HEK293 (cell line): ENCODE results near the gene ORAI2.

ENCODE experiments used
- CTCF ChIA-PET: fragments of 350-600 bp; formaldehyde crosslinking; extraction: SDS; loops from one replicate; lab custom pipeline; 2021; ENCODE audit warnings: antibody characterized with exemption; lab: Yijun Ruan, JAX
- POLR2A ChIA-PET: fragments of 300-600 bp; formaldehyde crosslinking; extraction: SDS; loops from one replicate; lab custom pipeline; 2020; ENCODE audit warnings: antibody characterized with exemption, inconsistent platforms; lab: Yijun Ruan, JAX
- H3K27ac ChIP-seq: fragments of 200-500 bp; sonication (Bioruptor generic); 2 replicates; pipeline ENCODE4 v1.5.1; 2014; ENCODE audit warnings: low read depth, low read length, control low read depth, inconsistent platforms; ENCODE audit errors: extremely low read depth
- H3K36me3 ChIP-seq, 2 experiments: fragments of 200-500 bp in 1 of 2; sonication (Bioruptor generic) in 1 of 2; 1 replicate in 1 of 2; 2 replicates in 1 of 2; pipeline ENCODE4 v1.5.1; 2014 to 2017; ENCODE audit warnings: inconsistent platforms in 2 of 2, low read length in 2 of 2; ENCODE audit not compliant: control insufficient read depth in 2 of 2, insufficient read depth in 1 of 2
- H3K4me1 ChIP-seq: fragments of 200-500 bp; sonication (Bioruptor generic); 2 replicates; pipeline ENCODE4 v1.5.1; 2014; ENCODE audit warnings: mild to moderate bottlenecking, low read length, inconsistent platforms; ENCODE audit not compliant: control insufficient read depth, insufficient read depth
- H3K4me3 ChIP-seq: 2 replicates; pipeline ENCODE4 v1.5.1; 2011; ENCODE audit warnings: low read depth, mild to moderate bottlenecking, control low read depth, low read length, moderate library complexity
- H3K9me3 ChIP-seq: fragments of 200-500 bp; sonication (Bioruptor generic); 2 replicates; pipeline ENCODE4 v1.5.1; 2014; ENCODE audit warnings: low read depth, low read length, inconsistent platforms; ENCODE audit not compliant: control insufficient read depth, insufficient read depth
- FEZF1 ChIP-seq: fragments of 450-650 bp; formaldehyde crosslinking; IDR thresholded peaks from 2 replicates; pipeline ENCODE4 v1.5.1; 2016; ENCODE audit warnings: missing biosample characterization, missing genetic modification characterization
- HOXD13 ChIP-seq: sonication (generic); formaldehyde crosslinking; IDR thresholded peaks from 2 replicates; pipeline ENCODE4 v1.8.0; 2022; ENCODE audit warnings: missing genetic modification reagents, borderline replicate concordance
- MZF1 ChIP-seq: fragments of 450-650 bp; formaldehyde crosslinking; IDR thresholded peaks from 2 replicates; pipeline ENCODE4 v1.5.1; 2017; ENCODE audit warnings: missing biosample characterization, missing genetic modification characterization, borderline replicate concordance
- SP2 ChIP-seq: fragments of 450-650 bp; formaldehyde crosslinking; IDR thresholded peaks from 2 replicates; pipeline ENCODE4 v1.5.1; 2016; ENCODE audit warnings: missing biosample characterization, missing genetic modification characterization
- YY2 ChIP-seq: fragments of 450-650 bp; formaldehyde crosslinking; IDR thresholded peaks from 2 replicates; pipeline ENCODE4 v1.5.1; 2016; ENCODE audit warnings: missing biosample characterization, missing genetic modification characterization
- ZBTB8A ChIP-seq: fragments of 450-650 bp; formaldehyde crosslinking; IDR thresholded peaks from 2 replicates; pipeline ENCODE4 v1.5.1; 2016; ENCODE audit warnings: missing biosample characterization, missing genetic modification characterization
- ZNF341 ChIP-seq: fragments of 450-650 bp; formaldehyde crosslinking; IDR thresholded peaks from 2 replicates; pipeline ENCODE4; 2016; ENCODE audit warnings: low read depth, missing biosample characterization, missing genetic modification characterization
- ZNF423 ChIP-seq: fragments of 450-650 bp; formaldehyde crosslinking; IDR thresholded peaks from 2 replicates; pipeline ENCODE4 v1.5.1; 2016; ENCODE audit warnings: missing biosample characterization, missing genetic modification characterization
- ZNF549 ChIP-seq: fragments of 450-650 bp; IDR thresholded peaks from 2 replicates; pipeline ENCODE4 v1.5.1; 2018; ENCODE audit warnings: missing biosample characterization, missing genetic modification characterization, mild to moderate bottlenecking, inconsistent platforms, moderate library complexity
- ZNF558 ChIP-seq: fragments of 450-650 bp; formaldehyde crosslinking; IDR thresholded peaks from 2 replicates; pipeline ENCODE4 v1.5.1; 2016; ENCODE audit warnings: missing biosample characterization, missing genetic modification characterization
- ZNF561 ChIP-seq: fragments of 450-650 bp; IDR thresholded peaks from 2 replicates; pipeline ENCODE4 v1.5.1; 2018; ENCODE audit warnings: missing biosample characterization, missing genetic modification characterization, borderline replicate concordance
- ZNF626 ChIP-seq: fragments of 450-650 bp; sonication (Bioruptor Pico); formaldehyde crosslinking; IDR thresholded peaks from 2 replicates; pipeline ENCODE4 v1.5.1; 2018; ENCODE audit warnings: missing biosample characterization, missing genetic modification characterization, inconsistent platforms
- ZNF654 ChIP-seq: fragments of 450-650 bp; formaldehyde crosslinking; IDR thresholded peaks from 2 replicates; pipeline ENCODE4 v1.5.1; 2016; ENCODE audit warnings: low read depth, missing biosample characterization, missing genetic modification characterization
- ZNF677 ChIP-seq: fragments of 450-650 bp; IDR thresholded peaks from 2 replicates; pipeline ENCODE4 v1.5.0; 2018; ENCODE audit warnings: missing biosample characterization, mild to moderate bottlenecking, missing genetic modification characterization, moderate library complexity
- ZNF837 ChIP-seq: fragments of 450-650 bp; formaldehyde crosslinking; IDR thresholded peaks from 2 replicates; pipeline ENCODE4 v1.5.1; 2016; ENCODE audit warnings: missing biosample characterization, missing genetic modification characterization
- ZXDB ChIP-seq: fragments of 450-650 bp; formaldehyde crosslinking; IDR thresholded peaks from 2 replicates; pipeline ENCODE4 v1.5.1; 2016; ENCODE audit warnings: missing biosample characterization, missing genetic modification characterization
- TF ChIP-seq, protein P1 (sequence below): fragments of 450-650 bp; formaldehyde crosslinking; IDR thresholded peaks from 2 replicates; pipeline ENCODE4 v1.5.1; 2016; ENCODE audit warnings: missing biosample characterization, missing genetic modification characterization
- TF ChIP-seq, protein P2 (sequence below): fragments of 450-650 bp; formaldehyde crosslinking; IDR thresholded peaks from 2 replicates; pipeline ENCODE4 v1.5.1; 2016; ENCODE audit warnings: missing biosample characterization, missing genetic modification characterization
- TF ChIP-seq, protein P3 (sequence below): fragments of 450-650 bp; formaldehyde crosslinking; IDR thresholded peaks from 2 replicates; pipeline ENCODE4 v1.5.1; 2017; ENCODE audit warnings: missing biosample characterization, missing genetic modification characterization
- TF ChIP-seq, protein P4 (sequence below): fragments of 450-650 bp; formaldehyde crosslinking; IDR thresholded peaks from 2 replicates; pipeline ENCODE4 v1.5.1; 2017; ENCODE audit warnings: missing biosample characterization, mild to moderate bottlenecking, missing genetic modification characterization, moderate library complexity
- TF ChIP-seq, protein P5 (sequence below): fragments of 450-650 bp; formaldehyde crosslinking; IDR thresholded peaks from 2 replicates; pipeline ENCODE4 v1.5.1; 2016; ENCODE audit warnings: missing biosample characterization, missing genetic modification characterization
- TF ChIP-seq, protein P6 (sequence below): fragments of 450-650 bp; formaldehyde crosslinking; IDR thresholded peaks from 2 replicates; pipeline ENCODE4 v1.5.1; 2016; ENCODE audit warnings: missing biosample characterization, missing genetic modification characterization
- TF ChIP-seq, protein P7 (sequence below): fragments of 450-650 bp; formaldehyde crosslinking; IDR thresholded peaks from 2 replicates; pipeline ENCODE4 v1.5.1; 2016; ENCODE audit warnings: missing biosample characterization, missing genetic modification characterization
- TF ChIP-seq, protein P8 (sequence below): fragments of 450-650 bp; formaldehyde crosslinking; IDR thresholded peaks from 2 replicates; pipeline ENCODE4 v1.5.1; 2016; ENCODE audit warnings: missing biosample characterization, missing genetic modification characterization

ORAI2 gene

DNA sequence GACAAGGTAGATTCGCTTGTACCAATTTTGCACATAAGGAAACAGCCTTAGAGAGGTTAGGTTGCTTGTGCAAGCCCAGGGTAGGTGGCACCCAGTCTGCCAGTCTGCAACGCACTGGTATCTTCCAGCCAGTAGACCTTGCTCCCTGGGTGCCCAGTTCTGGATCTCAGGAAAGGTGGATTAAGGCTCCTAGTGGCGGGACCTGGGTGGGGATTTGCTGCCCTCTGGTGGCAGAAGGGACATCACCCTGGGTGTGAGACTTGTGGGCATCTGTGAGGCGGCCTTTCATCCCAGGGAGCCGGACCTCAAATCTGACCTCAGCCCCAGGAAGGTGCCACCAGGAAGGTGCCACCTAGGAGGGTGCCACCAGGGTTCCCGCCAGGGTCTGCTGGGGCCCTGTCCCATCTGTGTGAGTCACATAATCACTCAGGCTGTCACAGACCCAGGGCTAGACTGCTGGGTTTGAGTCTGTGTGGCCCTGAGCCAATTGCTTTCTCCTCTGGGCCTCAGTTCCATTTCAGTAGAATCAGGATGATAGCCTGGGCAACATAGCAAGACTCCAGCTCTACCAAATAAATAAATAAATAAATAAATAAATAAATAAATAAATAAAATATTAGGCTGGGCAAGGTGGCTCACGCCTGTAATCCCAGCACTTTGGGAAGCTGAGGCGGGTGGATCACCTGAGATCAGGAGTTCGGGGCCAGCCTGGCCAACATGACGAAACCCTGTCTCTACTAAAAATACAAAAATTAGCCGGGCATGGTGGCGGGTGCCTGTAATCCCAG lies 42.5 kb upstream of the ORAI2 start:
- Histone ChIP-seq H3K36me3 (peaks cover 14 to 22% of the 10 kb centered on the region in 2 experiments), H3K27ac (no peak overlapping the region), H3K9me3 (no peaks in the 10 kb centered on the region), H3K4me3 (no peak overlapping the region), H3K4me1 (no peaks in the 10 kb centered on the region)
- ChIA-PET CTCF (interaction anchor here (0.5 to 7.0 kb wide), 6 partner anchors 43 to 418 kb away, joined by 3 to 89 read pairs (median 3); no protein-coding TSS in a partner anchor), POLR2A (no interaction called here)
- TF ChIP-seq ZBTB8A (tag by site-specific recombination) (peak; percentile 65), ZNF558 (0 out of 2 replicates have a peak, but pooled peaks have one; percentile 41), ZNF561 (tag by site-specific recombination) (no peak), YY2 (tag by site-specific recombination) (no peak), ZXDB (tag by site-specific recombination) (0 out of 2 replicates have a peak, but pooled peaks have one; percentile 36), MZF1 (tag by site-specific recombination) (no peak), ZNF677 (tag by site-specific recombination) (no peak), ZNF837 (tag by site-specific recombination) (no peak), ZNF341 (no peak), FEZF1 (no peak), HOXD13 (CRISPR knock-in tag) (no peak), ZNF654 (tag by site-specific recombination) (peak; percentile 76), SP2 (tag by site-specific recombination) (no peak), ZNF423 (no peak), ZNF626 (tag by site-specific recombination) (no peak), ZNF549 (tag by site-specific recombination) (no peak)
- TF ChIP-seq, protein P1, sequence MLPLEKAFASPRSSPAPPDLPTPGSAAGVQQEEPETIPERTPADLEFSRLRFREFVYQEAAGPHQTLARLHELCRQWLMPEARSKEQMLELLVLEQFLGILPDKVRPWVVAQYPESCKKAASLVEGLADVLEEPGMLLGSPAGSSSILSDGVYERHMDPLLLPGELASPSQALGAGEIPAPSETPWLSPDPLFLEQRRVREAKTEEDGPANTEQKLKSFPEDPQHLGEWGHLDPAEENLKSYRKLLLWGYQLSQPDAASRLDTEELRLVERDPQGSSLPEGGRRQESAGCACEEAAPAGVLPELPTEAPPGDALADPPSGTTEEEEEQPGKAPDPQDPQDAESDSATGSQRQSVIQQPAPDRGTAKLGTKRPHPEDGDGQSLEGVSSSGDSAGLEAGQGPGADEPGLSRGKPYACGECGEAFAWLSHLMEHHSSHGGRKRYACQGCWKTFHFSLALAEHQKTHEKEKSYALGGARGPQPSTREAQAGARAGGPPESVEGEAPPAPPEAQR (tag by site-specific recombination): no peak
- TF ChIP-seq, protein P2, sequence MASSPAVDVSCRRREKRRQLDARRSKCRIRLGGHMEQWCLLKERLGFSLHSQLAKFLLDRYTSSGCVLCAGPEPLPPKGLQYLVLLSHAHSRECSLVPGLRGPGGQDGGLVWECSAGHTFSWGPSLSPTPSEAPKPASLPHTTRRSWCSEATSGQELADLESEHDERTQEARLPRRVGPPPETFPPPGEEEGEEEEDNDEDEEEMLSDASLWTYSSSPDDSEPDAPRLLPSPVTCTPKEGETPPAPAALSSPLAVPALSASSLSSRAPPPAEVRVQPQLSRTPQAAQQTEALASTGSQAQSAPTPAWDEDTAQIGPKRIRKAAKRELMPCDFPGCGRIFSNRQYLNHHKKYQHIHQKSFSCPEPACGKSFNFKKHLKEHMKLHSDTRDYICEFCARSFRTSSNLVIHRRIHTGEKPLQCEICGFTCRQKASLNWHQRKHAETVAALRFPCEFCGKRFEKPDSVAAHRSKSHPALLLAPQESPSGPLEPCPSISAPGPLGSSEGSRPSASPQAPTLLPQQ: no peak
- TF ChIP-seq, protein P3, sequence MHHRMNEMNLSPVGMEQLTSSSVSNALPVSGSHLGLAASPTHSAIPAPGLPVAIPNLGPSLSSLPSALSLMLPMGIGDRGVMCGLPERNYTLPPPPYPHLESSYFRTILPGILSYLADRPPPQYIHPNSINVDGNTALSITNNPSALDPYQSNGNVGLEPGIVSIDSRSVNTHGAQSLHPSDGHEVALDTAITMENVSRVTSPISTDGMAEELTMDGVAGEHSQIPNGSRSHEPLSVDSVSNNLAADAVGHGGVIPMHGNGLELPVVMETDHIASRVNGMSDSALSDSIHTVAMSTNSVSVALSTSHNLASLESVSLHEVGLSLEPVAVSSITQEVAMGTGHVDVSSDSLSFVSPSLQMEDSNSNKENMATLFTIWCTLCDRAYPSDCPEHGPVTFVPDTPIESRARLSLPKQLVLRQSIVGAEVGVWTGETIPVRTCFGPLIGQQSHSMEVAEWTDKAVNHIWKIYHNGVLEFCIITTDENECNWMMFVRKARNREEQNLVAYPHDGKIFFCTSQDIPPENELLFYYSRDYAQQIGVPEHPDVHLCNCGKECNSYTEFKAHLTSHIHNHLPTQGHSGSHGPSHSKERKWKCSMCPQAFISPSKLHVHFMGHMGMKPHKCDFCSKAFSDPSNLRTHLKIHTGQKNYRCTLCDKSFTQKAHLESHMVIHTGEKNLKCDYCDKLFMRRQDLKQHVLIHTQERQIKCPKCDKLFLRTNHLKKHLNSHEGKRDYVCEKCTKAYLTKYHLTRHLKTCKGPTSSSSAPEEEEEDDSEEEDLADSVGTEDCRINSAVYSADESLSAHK (tag by site-specific recombination): no peak
- TF ChIP-seq, protein P4, sequence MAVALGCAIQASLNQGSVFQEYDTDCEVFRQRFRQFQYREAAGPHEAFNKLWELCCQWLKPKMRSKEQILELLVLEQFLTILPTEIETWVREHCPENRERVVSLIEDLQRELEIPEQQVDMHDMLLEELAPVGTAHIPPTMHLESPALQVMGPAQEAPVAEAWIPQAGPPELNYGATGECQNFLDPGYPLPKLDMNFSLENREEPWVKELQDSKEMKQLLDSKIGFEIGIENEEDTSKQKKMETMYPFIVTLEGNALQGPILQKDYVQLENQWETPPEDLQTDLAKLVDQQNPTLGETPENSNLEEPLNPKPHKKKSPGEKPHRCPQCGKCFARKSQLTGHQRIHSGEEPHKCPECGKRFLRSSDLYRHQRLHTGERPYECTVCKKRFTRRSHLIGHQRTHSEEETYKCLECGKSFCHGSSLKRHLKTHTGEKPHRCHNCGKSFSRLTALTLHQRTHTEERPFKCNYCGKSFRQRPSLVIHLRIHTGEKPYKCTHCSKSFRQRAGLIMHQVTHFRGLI (tag by site-specific recombination): no peak
- TF ChIP-seq, protein P5, sequence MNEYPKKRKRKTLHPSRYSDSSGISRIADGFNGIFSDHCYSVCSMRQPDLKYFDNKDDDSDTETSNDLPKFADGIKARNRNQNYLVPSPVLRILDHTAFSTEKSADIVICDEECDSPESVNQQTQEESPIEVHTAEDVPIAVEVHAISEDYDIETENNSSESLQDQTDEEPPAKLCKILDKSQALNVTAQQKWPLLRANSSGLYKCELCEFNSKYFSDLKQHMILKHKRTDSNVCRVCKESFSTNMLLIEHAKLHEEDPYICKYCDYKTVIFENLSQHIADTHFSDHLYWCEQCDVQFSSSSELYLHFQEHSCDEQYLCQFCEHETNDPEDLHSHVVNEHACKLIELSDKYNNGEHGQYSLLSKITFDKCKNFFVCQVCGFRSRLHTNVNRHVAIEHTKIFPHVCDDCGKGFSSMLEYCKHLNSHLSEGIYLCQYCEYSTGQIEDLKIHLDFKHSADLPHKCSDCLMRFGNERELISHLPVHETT (tag by site-specific recombination): no peak
- TF ChIP-seq, protein P6, sequence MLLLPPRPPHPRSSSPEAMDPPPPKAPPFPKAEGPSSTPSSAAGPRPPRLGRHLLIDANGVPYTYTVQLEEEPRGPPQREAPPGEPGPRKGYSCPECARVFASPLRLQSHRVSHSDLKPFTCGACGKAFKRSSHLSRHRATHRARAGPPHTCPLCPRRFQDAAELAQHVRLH (tag by site-specific recombination): no peak
- TF ChIP-seq, protein P7, sequence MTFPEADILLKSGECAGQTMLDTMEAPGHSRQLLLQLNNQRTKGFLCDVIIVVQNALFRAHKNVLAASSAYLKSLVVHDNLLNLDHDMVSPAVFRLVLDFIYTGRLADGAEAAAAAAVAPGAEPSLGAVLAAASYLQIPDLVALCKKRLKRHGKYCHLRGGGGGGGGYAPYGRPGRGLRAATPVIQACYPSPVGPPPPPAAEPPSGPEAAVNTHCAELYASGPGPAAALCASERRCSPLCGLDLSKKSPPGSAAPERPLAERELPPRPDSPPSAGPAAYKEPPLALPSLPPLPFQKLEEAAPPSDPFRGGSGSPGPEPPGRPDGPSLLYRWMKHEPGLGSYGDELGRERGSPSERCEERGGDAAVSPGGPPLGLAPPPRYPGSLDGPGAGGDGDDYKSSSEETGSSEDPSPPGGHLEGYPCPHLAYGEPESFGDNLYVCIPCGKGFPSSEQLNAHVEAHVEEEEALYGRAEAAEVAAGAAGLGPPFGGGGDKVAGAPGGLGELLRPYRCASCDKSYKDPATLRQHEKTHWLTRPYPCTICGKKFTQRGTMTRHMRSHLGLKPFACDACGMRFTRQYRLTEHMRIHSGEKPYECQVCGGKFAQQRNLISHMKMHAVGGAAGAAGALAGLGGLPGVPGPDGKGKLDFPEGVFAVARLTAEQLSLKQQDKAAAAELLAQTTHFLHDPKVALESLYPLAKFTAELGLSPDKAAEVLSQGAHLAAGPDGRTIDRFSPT (tag by site-specific recombination): peak; percentile 45; the same call in 1 of the 2 replicates
- TF ChIP-seq, protein P8, sequence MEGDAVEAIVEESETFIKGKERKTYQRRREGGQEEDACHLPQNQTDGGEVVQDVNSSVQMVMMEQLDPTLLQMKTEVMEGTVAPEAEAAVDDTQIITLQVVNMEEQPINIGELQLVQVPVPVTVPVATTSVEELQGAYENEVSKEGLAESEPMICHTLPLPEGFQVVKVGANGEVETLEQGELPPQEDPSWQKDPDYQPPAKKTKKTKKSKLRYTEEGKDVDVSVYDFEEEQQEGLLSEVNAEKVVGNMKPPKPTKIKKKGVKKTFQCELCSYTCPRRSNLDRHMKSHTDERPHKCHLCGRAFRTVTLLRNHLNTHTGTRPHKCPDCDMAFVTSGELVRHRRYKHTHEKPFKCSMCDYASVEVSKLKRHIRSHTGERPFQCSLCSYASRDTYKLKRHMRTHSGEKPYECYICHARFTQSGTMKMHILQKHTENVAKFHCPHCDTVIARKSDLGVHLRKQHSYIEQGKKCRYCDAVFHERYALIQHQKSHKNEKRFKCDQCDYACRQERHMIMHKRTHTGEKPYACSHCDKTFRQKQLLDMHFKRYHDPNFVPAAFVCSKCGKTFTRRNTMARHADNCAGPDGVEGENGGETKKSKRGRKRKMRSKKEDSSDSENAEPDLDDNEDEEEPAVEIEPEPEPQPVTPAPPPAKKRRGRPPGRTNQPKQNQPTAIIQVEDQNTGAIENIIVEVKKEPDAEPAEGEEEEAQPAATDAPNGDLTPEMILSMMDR (tag by site-specific recombination): peak; percentile 92
